ENCODE measurements around the gene IL17RD. TPM values are rescaled to one million over a fixed set of nuclear protein-coding genes. Genes with fewer than 3 reads are reported as not detected.

IL17RD gene
- total RNA-seq, 2 donors from 2014 or later = 3.1 to 7.9 TPM

GRCh38 chr3:57145852-57146251 lies 19.3 kb downstream of the IL17RD start:
- Histone ChIP-seq H3K27ac (no peak overlapping the region), H3K4me3 (no peak overlapping the region), H3K27me3 (replicated peaks; ENCODE audit: insufficient read depth) (no peaks in the 10 kb centered on the region), H3K4me1 (ENCODE audit: control insufficient read depth in 1 of 2, low read depth in 2 of 2) (peaks cover 0 to 9% of the 10 kb centered on the region in 2 donors), H3K36me3 (no peaks in the 10 kb centered on the region), H3K9me3 (no peaks in the 10 kb centered on the region)
- no peak for DNase-seq (ENCODE audit: low spot score)
- TF ChIP-seq, protein P1, sequence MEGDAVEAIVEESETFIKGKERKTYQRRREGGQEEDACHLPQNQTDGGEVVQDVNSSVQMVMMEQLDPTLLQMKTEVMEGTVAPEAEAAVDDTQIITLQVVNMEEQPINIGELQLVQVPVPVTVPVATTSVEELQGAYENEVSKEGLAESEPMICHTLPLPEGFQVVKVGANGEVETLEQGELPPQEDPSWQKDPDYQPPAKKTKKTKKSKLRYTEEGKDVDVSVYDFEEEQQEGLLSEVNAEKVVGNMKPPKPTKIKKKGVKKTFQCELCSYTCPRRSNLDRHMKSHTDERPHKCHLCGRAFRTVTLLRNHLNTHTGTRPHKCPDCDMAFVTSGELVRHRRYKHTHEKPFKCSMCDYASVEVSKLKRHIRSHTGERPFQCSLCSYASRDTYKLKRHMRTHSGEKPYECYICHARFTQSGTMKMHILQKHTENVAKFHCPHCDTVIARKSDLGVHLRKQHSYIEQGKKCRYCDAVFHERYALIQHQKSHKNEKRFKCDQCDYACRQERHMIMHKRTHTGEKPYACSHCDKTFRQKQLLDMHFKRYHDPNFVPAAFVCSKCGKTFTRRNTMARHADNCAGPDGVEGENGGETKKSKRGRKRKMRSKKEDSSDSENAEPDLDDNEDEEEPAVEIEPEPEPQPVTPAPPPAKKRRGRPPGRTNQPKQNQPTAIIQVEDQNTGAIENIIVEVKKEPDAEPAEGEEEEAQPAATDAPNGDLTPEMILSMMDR (IDR thresholded peaks at IDR 0.05) = no peak
- ATAC-seq (ENCODE audit: insufficient number of reproducible peaks, low FRiP score, low read depth) = no peak

GRCh38 chr3:57144952-57145351 lies 20.2 kb downstream of the IL17RD start:
- DNase-seq (ENCODE audit: low spot score) (no peak), ATAC-seq (ENCODE audit: insufficient number of reproducible peaks, low FRiP score, low read depth) (no peak)
- Histone ChIP-seq H3K36me3 (no peaks in the 10 kb centered on the region), H3K4me3 (no peak overlapping the region), H3K9me3 (no peaks in the 10 kb centered on the region), H3K27ac (no peak overlapping the region), H3K27me3 (replicated peaks; ENCODE audit: insufficient read depth) (no peaks in the 10 kb centered on the region), H3K4me1 (ENCODE audit: control insufficient read depth in 1 of 2, low read depth in 2 of 2) (peaks cover 0 to 9% of the 10 kb centered on the region in 2 donors)
- TF ChIP-seq, protein P1 (IDR thresholded peaks at IDR 0.05) = no peak

- DNase-seq (ENCODE audit: low spot score) = no peak
- no peak for ATAC-seq (ENCODE audit: insufficient number of reproducible peaks, low FRiP score, low read depth)
- Histone ChIP-seq H3K4me1 (ENCODE audit: control insufficient read depth in 1 of 2, low read depth in 2 of 2) (peaks cover 0 to 9% of the 10 kb centered on the region in 2 donors), H3K27me3 (replicated peaks; ENCODE audit: insufficient read depth) (no peaks in the 10 kb centered on the region), H3K4me3 (no peak overlapping the region), H3K9me3 (no peaks in the 10 kb centered on the region), H3K36me3 (no peaks in the 10 kb centered on the region), H3K27ac (no peak overlapping the region)
- TF ChIP-seq, protein P1 (IDR thresholded peaks at IDR 0.05) = no peak
Observed at GRCh38 chr3:57143886-57144459, 21.2 kb downstream of the IL17RD start.

DNA sequence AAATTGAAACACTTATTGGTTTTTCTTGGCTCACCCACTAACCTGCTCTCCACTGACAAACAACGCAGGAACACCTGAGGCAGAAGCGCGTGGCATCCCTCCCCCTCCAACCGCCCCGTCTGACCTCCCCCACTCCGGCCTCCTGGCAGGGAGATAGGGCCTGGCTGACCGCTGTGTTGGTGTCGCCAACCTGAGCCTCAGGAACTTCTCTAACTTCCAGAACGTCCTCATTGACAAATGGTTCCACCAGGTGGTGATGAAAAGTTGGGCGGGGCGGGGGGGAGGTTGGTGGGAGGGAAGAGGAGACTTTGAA lies 22.8 kb downstream of the IL17RD start:
- no peak for ATAC-seq (ENCODE audit: insufficient number of reproducible peaks, low FRiP score, low read depth)

GRCh38 chr3:57141719-57142410 lies 23.3 kb downstream of the IL17RD start:
- H3K4me3 ChIP-seq = no peak overlapping the region

More for the DNA sequence above, 22.8 kb downstream of the IL17RD start:
- H3K27me3 ChIP-seq (replicated peaks; ENCODE audit: insufficient read depth) = no peaks in the 10 kb centered on the region
- TF ChIP-seq, protein P1 (IDR thresholded peaks at IDR 0.05) = no peak
- H3K4me3 ChIP-seq = no peak overlapping the region
- no peaks in the 10 kb centered on the region for H3K9me3 ChIP-seq
- no peak overlapping the region for H3K27ac ChIP-seq
- H3K4me1 ChIP-seq (ENCODE audit: control insufficient read depth in 1 of 2, low read depth in 2 of 2) = peaks cover 0 to 9% of the 10 kb centered on the region in 2 donors
- DNase-seq (ENCODE audit: low spot score) = no peak
- H3K36me3 ChIP-seq = no peaks in the 10 kb centered on the region

More at GRCh38 chr3:57141719-57142410, 23.3 kb downstream of the IL17RD start:
- TF ChIP-seq, protein P1 (IDR thresholded peaks at IDR 0.05) = no peak
- Histone ChIP-seq H3K4me1 (ENCODE audit: control insufficient read depth in 1 of 2, low read depth in 2 of 2) (peaks cover 0 to 9% of the 10 kb centered on the region in 2 donors), H3K27me3 (replicated peaks; ENCODE audit: insufficient read depth) (no peaks in the 10 kb centered on the region), H3K9me3 (no peaks in the 10 kb centered on the region), H3K36me3 (no peaks in the 10 kb centered on the region), H3K27ac (no peak overlapping the region)
- ATAC-seq (ENCODE audit: insufficient number of reproducible peaks, low FRiP score, low read depth) (no peak), DNase-seq (ENCODE audit: low spot score) (no peak)

All from thoracic aorta (tissue), 2 donors.